Activated naive CD8-positive, alpha-beta T cell treated with anti-CD3 and anti-CD28 coated beads, Interleukin-2, amount 50 U/mL, for 24 hours (primary cell): Measurements from ENCODE around the gene SUSD1.

Experiments used
- ATAC-seq: fragments of 150-1000 bp; cut with Tn5 transposase; one replicate; pipeline ENCODE4 v1.10.0; 2021
- DNase-seq: peaks from one replicate; pipeline ENCODE4 v3.0.0; 2021
- H3K27ac Mint-ChIP-seq: one replicate; pipeline ENCODE4 v1.8.0; 2021; ENCODE audit warnings: mild to moderate bottlenecking, mixed read lengths
- H3K27me3 Mint-ChIP-seq: one replicate; pipeline ENCODE4 v1.8.0; 2021; ENCODE audit warnings: mixed read lengths
- H3K36me3 Mint-ChIP-seq: one replicate; pipeline ENCODE4 v1.8.0; 2021; ENCODE audit warnings: low read depth, mixed read lengths
- H3K4me1 Mint-ChIP-seq: one replicate; pipeline ENCODE4 v1.8.0; 2021; ENCODE audit warnings: mixed read lengths
- H3K4me3 Mint-ChIP-seq: one replicate; pipeline ENCODE4 v1.8.0; 2021; ENCODE audit warnings: mild to moderate bottlenecking, moderate library complexity, mixed read lengths
- H3K9me3 Mint-ChIP-seq: one replicate; pipeline ENCODE4 v1.8.0; 2021; ENCODE audit warnings: mixed read lengths

SUSD1 gene

GRCh38 chr9:112184946-112185345 is 9.8 kb upstream of the SUSD1 start:
- Mint-ChIP-seq H3K4me1 (peaks cover 19% of the 10 kb centered on the region), H3K36me3 (no peaks in the 10 kb centered on the region), H3K4me3 (no peak overlapping the region), H3K27me3 (peaks cover 6% of the 10 kb centered on the region), H3K27ac (no peak overlapping the region), H3K9me3 (peaks cover 10% of the 10 kb centered on the region)
- DNase-seq (no peak), ATAC-seq (no peak)

GRCh38 chr9:112184221-112184620 is 9.1 kb upstream of the SUSD1 start:
- H3K27ac Mint-ChIP-seq, result no peak overlapping the region

GRCh38 chr9:112180387-112180881 is 5.3 kb upstream of the SUSD1 start:
- peaks cover 10% of the 10 kb centered on the region for H3K9me3 Mint-ChIP-seq
- no peaks in the 10 kb centered on the region for H3K36me3 Mint-ChIP-seq
- DNase-seq (peak; percentile 53), ATAC-seq (peak; percentile 94)
- H3K27ac Mint-ChIP-seq, result peak overlapping the region; percentile 61
- H3K4me3 Mint-ChIP-seq, result peak overlapping the region; percentile 7
- H3K4me1 Mint-ChIP-seq, result peaks cover 39% of the 10 kb centered on the region
- H3K27me3 Mint-ChIP-seq, result peaks cover 32% of the 10 kb centered on the region

More at GRCh38 chr9:112184221-112184620, 9.1 kb upstream of the SUSD1 start:
- Mint-ChIP-seq H3K27me3 (peaks cover 6% of the 10 kb centered on the region), H3K36me3 (no peaks in the 10 kb centered on the region), H3K4me1 (peaks cover 23% of the 10 kb centered on the region), H3K4me3 (no peak overlapping the region), H3K9me3 (peaks cover 10% of the 10 kb centered on the region)
- ATAC-seq (no peak), DNase-seq (no peak)

- no peak for ATAC-seq
- no peak overlapping the region for H3K27ac Mint-ChIP-seq
- peaks cover 41% of the 10 kb centered on the region for H3K4me1 Mint-ChIP-seq
Observed at GRCh38 chr9:112179816-112180215, 4.7 kb upstream of the SUSD1 start.

GRCh38 chr9:112176524-112176923 is 1.4 kb upstream of the SUSD1 start:
- Mint-ChIP-seq H3K4me3 (no peak overlapping the region), H3K4me1 (peaks cover 59% of the 10 kb centered on the region), H3K27ac (peak overlapping the region; percentile 10), H3K27me3 (peaks cover 34% of the 10 kb centered on the region), H3K9me3 (no peaks in the 10 kb centered on the region), H3K36me3 (peaks cover 8% of the 10 kb centered on the region)
- DNase-seq (no peak), ATAC-seq (no peak)

More at GRCh38 chr9:112179816-112180215, 4.7 kb upstream of the SUSD1 start:
- Mint-ChIP-seq H3K36me3 (no peaks in the 10 kb centered on the region), H3K27me3 (peaks cover 34% of the 10 kb centered on the region), H3K9me3 (peaks cover 10% of the 10 kb centered on the region), H3K4me3 (no peak overlapping the region)
- DNase-seq, result no peak

GRCh38 chr9:112175796-112176315 is 759 bp upstream of the SUSD1 start:
- no peaks in the 10 kb centered on the region for H3K9me3 Mint-ChIP-seq

GRCh38 chr9:112174222-112174964 is 704 bp downstream of the SUSD1 start:
- peaks cover 28% of the 10 kb centered on the region for H3K27me3 Mint-ChIP-seq
- no peaks in the 10 kb centered on the region for H3K9me3 Mint-ChIP-seq
- peaks cover 8% of the 10 kb centered on the region for H3K36me3 Mint-ChIP-seq
- H3K27ac Mint-ChIP-seq, result peak overlapping the region; percentile 90
- peaks cover 48% of the 10 kb centered on the region for H3K4me1 Mint-ChIP-seq
- H3K4me3 Mint-ChIP-seq, result peak overlapping the region; percentile 85
- DNase-seq, result peak; percentile 83
- ATAC-seq, result peak; percentile 92

More at GRCh38 chr9:112175796-112176315, 759 bp upstream of the SUSD1 start:
- Mint-ChIP-seq H3K27me3 (peaks cover 29% of the 10 kb centered on the region), H3K4me1 (peaks cover 52% of the 10 kb centered on the region), H3K4me3 (peak overlapping the region; percentile 70), H3K36me3 (peaks cover 8% of the 10 kb centered on the region), H3K27ac (no peak overlapping the region)
- no peak for ATAC-seq
- no peak for DNase-seq

GRCh38 chr9:112173489-112174221 is 1.4 kb downstream of the SUSD1 start:
- peaks cover 8% of the 10 kb centered on the region for H3K36me3 Mint-ChIP-seq
- ATAC-seq (no peak), DNase-seq (no peak)
- H3K4me1 Mint-ChIP-seq, result peaks cover 52% of the 10 kb centered on the region
- peak overlapping the region; percentile 90 for H3K27ac Mint-ChIP-seq
- H3K9me3 Mint-ChIP-seq, result no peaks in the 10 kb centered on the region
- H3K27me3 Mint-ChIP-seq, result peaks cover 28% of the 10 kb centered on the region
- H3K4me3 Mint-ChIP-seq, result peak overlapping the region; percentile 85

GRCh38 chr9:112170968-112171367 is 4.1 kb downstream of the SUSD1 start:
- ATAC-seq, result no peak
- no peak overlapping the region for H3K4me3 Mint-ChIP-seq

GRCh38 chr9:112170235-112170634 is 4.9 kb downstream of the SUSD1 start:
- Mint-ChIP-seq H3K27ac (peak overlapping the region; percentile 5), H3K9me3 (no peaks in the 10 kb centered on the region), H3K4me1 (peaks cover 50% of the 10 kb centered on the region), H3K27me3 (peaks cover under 1% of the 10 kb centered on the region), H3K4me3 (no peak overlapping the region), H3K36me3 (peaks cover 8% of the 10 kb centered on the region)
- ATAC-seq (no peak), DNase-seq (no peak)

More at GRCh38 chr9:112170968-112171367, 4.1 kb downstream of the SUSD1 start:
- no peak for DNase-seq
- Mint-ChIP-seq H3K27me3 (peaks cover 7% of the 10 kb centered on the region), H3K36me3 (peaks cover 8% of the 10 kb centered on the region), H3K27ac (no peak overlapping the region), H3K9me3 (no peaks in the 10 kb centered on the region), H3K4me1 (peaks cover 53% of the 10 kb centered on the region)

GRCh38 chr9:112169368-112169767 is 5.7 kb downstream of the SUSD1 start:
- ATAC-seq, result no peak
- no peak overlapping the region for H3K27ac Mint-ChIP-seq

GRCh38 chr9:112168197-112168596 is 6.9 kb downstream of the SUSD1 start:
- H3K27ac Mint-ChIP-seq, result peak overlapping the region; percentile 15

More at GRCh38 chr9:112169368-112169767, 5.7 kb downstream of the SUSD1 start:
- peaks cover 48% of the 10 kb centered on the region for H3K4me1 Mint-ChIP-seq
- H3K36me3 Mint-ChIP-seq, result peaks cover 7% of the 10 kb centered on the region
- H3K9me3 Mint-ChIP-seq, result no peaks in the 10 kb centered on the region
- no peak for DNase-seq
- H3K4me3 Mint-ChIP-seq, result no peak overlapping the region
- H3K27me3 Mint-ChIP-seq, result no peaks in the 10 kb centered on the region

GRCh38 chr9:112166176-112167140 is 8.6 kb downstream of the SUSD1 start:
- no peak overlapping the region for H3K27ac Mint-ChIP-seq
- ATAC-seq (no peak), DNase-seq (no peak)
- H3K9me3 Mint-ChIP-seq, result no peaks in the 10 kb centered on the region
- H3K4me1 Mint-ChIP-seq, result peaks cover 30% of the 10 kb centered on the region
- no peak overlapping the region for H3K4me3 Mint-ChIP-seq
- H3K36me3 Mint-ChIP-seq, result no peaks in the 10 kb centered on the region
- no peaks in the 10 kb centered on the region for H3K27me3 Mint-ChIP-seq

More at GRCh38 chr9:112168197-112168596, 6.9 kb downstream of the SUSD1 start:
- Mint-ChIP-seq H3K4me1 (peaks cover 37% of the 10 kb centered on the region), H3K9me3 (no peaks in the 10 kb centered on the region), H3K27me3 (no peaks in the 10 kb centered on the region), H3K36me3 (peaks cover 3% of the 10 kb centered on the region), H3K4me3 (no peak overlapping the region)
- no peak for ATAC-seq
- no peak for DNase-seq
